Measurements from ENCODE around the gene AOX1.

DNA sequence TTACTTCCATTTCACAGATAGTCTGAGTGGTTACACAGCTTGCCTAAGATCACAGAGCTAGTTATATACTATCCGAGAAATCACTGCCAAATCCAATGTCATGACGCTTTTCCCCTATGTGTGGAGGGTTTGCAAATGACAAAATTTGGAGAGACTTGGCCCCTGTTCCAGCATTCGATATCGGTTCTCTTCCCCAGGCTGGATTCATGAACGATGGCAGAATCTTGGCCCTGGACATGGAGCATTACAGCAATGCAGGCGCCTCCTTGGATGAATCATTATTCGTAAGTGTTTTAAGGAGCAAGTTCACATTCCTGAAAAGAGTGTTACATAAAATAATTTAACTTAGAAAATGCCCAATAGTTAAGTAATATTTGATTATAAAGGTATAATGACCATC lies 55.1 kb downstream of the AOX1 start:
- TF ChIP-seq, protein P1, sequence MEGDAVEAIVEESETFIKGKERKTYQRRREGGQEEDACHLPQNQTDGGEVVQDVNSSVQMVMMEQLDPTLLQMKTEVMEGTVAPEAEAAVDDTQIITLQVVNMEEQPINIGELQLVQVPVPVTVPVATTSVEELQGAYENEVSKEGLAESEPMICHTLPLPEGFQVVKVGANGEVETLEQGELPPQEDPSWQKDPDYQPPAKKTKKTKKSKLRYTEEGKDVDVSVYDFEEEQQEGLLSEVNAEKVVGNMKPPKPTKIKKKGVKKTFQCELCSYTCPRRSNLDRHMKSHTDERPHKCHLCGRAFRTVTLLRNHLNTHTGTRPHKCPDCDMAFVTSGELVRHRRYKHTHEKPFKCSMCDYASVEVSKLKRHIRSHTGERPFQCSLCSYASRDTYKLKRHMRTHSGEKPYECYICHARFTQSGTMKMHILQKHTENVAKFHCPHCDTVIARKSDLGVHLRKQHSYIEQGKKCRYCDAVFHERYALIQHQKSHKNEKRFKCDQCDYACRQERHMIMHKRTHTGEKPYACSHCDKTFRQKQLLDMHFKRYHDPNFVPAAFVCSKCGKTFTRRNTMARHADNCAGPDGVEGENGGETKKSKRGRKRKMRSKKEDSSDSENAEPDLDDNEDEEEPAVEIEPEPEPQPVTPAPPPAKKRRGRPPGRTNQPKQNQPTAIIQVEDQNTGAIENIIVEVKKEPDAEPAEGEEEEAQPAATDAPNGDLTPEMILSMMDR (IDR thresholded peaks at IDR 0.05) = no peak
- TF ChIP-seq EZH2 (IDR thresholded peaks at IDR 0.05; ENCODE audit: borderline replicate concordance, insufficient read depth, low read depth, low read length, poor library complexity, severe bottlenecking) = no peak

Data from B cell (primary cell).